ENCODE results near the gene BCAS2.

- TF ChIP-seq SUZ12 (IDR thresholded peaks at IDR 0.05) (no peak), FOXK2 (IDR thresholded peaks at IDR 0.05) (no peak), HDGF (IDR thresholded peaks at IDR 0.05; ENCODE audit: borderline replicate concordance) (no peak), BHLHE40 (IDR thresholded peaks at IDR 0.05; ENCODE audit: borderline replicate concordance) (no peak)
These were observed 36.1 kb downstream of the BCAS2 start for GRCh38 chr1:114545315-114545714.
